Measurements from ENCODE around the gene ALG12.

ALG12 gene

DNA sequence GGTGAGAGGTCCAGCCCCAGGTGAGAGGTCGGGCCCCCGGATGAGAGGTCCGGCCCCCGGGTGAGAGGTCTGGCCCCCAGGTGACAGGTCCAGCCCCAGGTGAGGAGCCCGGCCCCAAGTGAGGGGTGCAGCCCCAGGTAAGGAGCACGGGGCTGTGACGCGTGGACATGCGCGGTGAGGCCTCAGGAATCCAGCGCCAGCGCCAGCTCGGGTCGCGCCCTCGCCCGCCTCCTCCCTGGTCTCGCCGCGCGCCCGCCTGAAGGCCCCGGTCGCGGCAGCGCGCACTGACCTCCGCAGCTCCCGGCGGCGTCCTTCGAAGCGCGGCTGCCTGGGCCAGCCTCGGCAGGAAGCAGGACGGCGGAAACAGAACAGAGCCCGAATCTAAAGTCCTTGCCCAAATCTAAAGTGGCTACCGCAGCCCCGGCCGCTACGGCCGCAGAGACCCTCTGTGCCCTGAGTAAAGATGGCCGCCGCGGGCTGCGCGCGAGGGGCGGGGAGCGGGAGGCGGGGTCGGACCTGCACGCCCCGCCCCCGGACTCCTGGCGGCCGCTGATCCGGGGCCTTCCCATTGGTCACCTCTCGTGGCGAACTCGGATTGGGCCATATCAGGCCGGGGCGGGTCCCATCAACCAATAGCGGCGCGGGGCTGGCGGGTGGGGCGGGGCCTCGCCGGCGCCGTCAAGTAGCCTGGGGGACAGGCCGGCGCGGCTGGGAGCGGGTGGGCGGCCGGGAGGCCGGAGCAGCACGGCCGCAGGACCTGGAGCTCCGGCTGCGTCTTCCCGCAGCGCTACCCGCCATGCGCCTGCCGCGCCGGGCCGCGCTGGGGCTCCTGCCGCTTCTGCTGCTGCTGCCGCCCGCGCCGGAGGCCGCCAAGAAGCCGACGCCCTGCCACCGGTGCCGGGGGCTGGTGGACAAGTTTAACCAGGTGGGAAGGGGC is at the start of gene ALG12, which contains the start of gene CRELD2:
ALG12 (minus strand) TSS at position 465 of the 937 bp plus-strand sequence. CDS start 4,673 bp downstream, outside the sequence.
CRELD2 (plus strand) TSS at position 661 of the 937 bp plus-strand sequence; CDS start at position 797, 136 bp downstream.
- DNase-seq, result peak; percentile 98

DNA sequence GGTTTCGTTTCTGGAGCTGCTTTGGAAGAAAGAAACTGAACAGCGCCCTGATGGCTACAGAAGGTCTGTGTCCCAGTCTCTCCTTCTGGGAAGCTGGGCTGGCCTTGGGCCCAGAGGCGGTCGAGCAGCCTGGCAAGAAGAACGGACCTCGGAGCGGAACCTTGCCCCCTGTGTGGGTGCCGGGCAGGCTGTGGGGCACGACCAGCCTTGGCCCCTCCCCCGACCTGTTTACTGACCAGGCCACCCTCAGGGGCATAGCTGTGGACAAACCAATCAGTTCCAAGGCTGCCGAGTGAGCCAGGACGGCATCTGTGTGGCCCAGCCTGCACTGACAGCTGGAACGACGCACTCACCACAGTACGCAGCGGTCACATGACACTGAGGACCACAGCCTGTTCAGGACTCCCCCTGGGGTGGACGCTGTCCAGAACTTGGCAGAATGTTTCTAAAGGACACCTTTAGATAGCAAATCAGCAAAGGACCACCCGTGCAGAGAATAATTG is 49.5 kb upstream of the ALG12 start:
- DNase-seq, result no peak

DNA sequence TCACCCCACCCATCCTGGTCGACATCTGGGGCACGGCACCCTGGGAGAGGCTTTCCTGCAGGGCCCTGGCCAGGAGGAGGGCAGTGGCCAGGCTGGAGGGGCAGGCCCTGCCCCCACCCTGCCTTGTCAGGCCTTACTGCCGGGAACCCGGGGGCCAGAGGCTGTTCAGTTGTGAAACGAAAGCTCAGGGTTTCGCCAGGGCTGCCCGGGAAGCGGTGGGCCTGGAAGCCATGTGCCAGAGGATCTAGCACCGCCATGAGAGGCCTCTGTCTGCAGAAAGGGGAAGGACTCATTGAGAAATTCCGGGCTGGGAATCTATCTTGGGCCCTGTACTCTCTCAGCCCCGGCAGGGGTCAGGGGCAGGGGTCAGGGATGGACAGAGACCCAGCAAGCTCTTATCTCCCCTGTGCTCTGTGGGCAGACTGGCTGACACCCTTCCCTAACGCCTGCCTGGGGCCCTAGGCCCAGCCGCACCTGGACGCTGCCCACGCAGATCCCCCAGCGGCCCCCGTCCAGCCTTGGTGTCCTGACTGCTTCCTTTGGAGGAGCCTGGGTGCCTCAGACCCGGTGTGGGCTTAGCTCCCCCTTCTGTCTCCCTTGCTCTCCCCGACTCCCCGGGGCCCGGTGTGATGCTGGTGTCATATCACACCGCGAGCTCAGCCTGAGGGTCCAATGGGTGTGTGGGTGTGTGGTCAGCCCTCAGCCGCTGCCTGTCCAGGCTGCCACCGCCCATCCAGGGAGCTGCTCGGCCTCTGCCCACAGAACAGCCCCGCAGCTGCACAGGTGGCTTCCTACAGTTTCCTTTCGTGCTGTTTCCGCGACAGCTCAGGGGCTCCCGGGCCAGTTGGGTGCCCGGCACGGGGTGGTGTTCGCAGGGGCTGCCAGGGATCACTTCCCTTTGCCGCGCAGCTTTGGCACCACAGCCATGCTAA is 48.8 kb upstream of the ALG12 start:
- DNase-seq, result peak; percentile 63

DNA sequence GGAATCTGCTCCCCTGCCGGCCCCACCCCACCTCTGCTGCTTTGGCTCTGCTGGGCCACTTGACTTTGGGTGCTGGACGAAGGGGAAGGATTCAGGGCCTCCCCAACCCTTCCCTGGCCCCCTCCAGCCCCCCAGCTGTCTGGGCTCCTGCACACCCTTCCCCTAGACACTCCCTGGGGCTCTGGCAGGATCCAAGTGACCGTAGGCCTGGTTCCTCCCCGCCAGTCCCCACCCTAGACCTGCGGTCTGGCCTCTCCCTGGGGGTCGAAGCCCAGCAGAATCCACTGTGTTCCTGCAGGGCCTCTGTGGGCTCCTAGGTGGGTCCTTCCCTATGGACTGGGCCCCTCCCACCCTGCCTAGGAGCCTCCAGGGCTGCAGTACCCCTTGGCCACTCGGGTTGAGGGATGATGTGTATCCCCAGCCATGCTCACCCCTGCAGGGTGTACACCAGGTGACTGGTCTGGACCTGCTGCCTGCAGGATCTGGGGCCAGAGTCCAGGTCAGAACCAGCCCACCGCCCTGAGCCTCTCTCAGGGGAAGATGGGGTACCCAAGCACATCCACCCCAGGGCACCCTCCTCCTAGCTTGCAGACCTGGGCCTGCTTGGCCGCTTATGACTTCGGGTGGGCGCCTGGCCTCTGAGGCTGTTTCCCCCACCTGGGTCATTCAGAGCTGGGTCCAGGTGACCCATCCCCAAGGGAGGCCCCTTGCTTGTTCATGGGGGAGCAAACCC is 48.0 kb upstream of the ALG12 start:
- no peak for DNase-seq

DNA sequence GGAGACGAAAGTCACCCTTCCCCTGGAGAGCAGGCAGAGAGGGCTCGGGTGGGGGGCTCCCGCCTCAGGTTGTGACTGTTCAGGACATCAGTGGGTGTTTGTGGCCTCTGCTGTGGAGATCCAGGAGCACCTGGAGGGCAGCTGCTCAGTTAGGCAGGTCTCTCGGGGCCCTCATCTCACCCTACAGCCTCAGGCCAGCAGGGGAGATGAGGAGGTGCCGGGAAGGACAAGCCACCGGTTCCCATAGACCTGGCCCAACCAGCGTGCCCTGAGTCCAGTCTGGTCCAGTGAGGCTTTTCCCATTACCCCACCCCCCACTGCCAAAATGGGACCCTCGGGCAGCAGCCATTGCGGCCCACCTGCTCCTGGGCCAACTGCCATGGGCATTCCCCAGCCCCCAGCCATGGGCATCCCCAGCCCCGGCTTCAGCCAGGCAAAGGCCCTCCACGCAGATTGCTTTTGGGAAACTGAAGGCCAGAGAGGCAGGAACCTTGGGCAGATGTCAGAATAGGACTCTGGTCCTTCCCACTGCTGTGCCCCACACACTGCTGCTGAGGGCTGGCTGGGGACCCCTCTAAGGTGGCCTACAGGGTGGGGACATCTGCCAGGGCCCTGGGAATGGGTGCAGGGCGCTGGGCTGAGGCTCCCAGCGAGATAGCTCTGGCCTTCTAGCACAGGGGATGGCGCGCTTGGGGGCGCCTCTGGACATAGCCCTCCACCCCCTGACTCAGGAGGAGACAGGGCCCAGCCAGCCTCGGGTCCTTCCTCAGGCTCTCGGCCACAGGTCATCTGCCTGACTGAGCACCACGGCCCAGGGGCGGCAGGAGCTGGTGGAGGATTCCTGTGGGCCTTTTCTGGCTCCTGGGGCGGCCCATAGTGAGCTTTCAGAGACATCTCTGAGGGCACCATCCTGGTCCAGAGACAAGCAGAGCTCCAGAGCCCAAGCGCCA is 47.1 kb upstream of the ALG12 start:
- no peak for DNase-seq

DNA sequence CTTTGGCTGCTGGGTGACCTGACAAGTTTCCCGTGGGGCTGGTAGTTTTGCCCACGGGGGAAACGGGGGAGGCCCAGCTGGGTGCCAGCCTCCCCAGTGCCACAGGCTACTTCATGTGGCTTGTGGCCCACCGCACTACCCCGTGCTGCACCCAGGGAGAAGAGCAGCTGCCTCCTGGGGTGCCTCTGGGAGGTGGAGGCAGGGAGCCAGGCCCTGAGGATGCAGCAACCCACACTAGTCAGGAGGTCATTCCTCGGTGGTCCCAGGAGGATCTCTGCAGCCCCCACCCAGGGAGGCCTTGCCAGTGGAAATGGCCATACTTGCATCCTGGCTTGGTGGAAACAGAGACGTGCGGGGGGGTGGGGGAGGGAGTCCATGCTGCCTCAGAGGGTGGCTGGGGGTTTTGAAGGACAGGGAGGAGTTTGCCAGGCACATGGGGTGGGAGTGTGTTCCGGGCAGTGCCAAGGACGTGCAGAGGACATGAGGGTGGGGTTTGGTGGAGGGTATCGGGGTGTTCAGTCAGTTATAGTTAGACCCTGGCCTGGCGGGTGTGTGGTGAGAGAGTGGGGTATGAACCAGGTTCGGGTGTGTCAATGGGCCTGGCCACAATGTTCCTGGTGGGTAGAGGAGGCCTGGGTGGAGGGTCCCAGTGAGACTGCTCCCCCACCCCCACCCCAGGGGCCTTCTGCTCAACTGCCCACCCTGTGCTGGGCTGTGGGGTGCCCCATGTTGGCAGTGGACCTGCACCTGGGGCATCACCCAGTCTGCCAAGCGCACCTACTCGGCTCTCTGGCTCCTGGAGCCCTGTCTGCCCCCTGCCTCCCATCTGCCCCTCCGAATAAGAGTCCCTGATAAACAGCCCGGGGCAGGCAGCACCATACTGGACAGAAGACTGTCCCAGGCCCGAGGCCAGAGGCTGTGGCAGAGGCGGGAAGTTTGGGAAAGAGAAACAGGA is 46.2 kb upstream of the ALG12 start:
- DNase-seq, result no peak

DNA sequence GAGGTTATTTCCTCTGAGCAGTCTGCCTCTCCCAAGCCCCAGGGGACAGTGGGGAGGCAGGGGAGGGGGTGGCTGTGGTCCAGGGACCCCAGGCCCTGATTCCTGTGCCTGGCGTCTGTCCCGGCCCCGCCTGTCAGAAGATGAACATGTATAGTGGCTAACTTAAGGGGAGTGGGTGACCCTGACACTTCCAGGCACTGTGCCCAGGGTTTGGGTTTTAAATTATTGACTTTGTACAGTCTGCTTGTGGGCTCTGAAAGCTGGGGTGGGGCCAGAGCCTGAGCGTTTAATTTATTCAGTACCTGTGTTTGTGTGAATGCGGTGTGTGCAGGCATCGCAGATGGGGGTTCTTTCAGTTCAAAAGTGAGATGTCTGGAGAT is 45.4 kb upstream of the ALG12 start:
- no peak for DNase-seq

DNA sequence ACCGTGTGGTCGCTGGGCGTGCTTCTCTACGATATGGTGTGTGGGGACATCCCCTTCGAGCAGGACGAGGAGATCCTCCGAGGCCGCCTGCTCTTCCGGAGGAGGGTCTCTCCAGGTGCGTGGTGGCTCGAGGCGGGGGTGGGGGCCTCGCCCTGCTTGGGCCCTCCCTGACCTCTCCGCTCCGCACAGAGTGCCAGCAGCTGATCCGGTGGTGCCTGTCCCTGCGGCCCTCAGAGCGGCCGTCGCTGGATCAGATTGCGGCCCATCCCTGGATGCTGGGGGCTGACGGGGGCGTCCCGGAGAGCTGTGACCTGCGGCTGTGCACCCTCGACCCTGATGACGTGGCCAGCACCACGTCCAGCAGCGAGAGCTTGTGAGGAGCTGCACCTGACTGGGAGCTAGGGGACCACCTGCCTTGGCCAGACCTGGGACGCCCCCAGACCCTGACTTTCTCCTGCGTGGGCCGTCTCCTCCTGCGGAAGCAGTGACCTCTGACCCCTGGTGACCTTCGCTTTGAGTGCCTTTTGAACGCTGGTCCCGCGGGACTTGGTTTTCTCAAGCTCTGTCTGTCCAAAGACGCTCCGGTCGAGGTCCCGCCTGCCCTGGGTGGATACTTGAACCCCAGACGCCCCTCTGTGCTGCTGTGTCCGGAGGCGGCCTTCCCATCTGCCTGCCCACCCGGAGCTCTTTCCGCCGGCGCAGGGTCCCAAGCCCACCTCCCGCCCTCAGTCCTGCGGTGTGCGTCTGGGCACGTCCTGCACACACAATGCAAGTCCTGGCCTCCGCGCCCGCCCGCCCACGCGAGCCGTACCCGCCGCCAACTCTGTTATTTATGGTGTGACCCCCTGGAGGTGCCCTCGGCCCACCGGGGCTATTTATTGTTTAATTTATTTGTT is 44.8 kb upstream of the ALG12 start:
- DNase-seq, result no peak

DNA sequence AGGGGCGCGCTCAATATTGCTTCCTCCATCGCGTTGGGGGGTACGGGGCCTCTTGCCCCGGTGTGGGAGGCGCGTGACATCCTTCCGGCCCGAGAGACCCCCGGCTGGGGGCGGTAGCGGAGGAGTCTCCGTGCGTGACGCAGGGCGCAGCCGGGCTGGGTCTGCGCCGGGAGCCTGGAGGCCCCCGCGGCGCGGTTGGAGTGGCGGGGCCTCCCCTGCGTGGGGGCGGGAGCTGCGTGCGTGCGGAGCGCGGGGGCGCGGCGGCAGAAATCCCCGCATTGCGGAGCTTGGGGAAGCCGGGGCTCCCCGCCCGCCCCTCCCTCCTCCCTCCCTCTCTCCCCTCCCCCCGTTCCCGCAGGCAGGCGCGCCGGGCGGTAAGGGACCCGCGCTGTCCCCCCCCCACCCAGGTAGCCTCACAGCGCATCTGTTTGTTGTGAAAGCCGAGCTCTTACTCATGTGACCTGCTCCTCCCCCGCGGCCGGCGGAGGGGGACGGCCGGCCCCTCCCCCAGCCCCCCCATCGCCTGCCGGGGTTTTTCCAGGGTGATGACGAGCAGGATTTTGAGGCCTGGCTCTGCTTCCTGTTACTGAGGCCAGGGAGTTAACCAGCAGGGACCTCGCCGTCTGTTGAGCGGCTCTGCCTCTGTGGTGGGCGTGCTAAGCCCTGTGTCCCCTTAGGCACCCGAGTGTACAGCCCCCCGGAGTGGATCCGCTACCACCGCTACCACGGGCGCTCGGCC is 43.9 kb upstream of the ALG12 start:
- DNase-seq, result peak; percentile 80

DNA sequence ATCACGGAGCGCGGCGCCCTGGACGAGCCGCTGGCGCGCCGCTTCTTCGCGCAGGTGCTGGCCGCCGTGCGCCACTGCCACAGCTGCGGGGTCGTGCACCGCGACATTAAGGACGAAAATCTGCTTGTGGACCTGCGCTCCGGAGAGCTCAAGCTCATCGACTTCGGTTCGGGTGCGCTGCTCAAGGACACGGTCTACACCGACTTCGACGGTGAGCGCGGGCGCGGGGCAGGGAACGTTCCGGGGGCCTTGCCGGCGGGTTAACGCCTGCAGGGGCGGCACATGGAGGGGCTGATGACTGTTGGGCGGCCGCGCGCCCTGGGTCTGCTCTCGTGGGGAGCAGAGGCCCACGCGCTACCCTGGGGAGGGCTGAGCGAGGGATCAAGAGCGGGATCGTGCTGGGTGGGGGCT is 43.4 kb upstream of the ALG12 start:
- no peak for DNase-seq

DNA sequence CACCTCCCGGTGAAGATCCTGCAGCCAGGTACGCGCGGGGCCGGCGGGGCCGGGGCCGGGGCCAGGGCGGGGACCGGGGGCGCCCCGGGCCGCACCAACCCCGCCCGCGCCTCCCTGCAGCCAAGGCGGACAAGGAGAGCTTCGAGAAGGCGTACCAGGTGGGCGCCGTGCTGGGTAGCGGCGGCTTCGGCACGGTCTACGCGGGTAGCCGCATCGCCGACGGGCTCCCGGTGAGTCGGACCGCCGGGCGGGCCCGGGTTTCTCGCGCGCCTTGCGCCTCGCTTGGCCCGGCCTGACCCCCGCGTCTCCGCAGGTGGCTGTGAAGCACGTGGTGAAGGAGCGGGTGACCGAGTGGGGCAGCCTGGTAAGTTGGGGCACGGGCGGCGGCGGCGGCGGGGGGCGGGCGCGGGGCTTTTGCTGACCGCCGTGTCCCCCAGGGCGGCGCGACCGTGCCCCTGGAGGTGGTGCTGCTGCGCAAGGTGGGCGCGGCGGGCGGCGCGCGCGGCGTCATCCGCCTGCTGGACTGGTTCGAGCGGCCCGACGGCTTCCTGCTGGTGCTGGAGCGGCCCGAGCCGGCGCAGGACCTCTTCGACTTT is 42.9 kb upstream of the ALG12 start:
- DNase-seq, result peak; percentile 60

DNA sequence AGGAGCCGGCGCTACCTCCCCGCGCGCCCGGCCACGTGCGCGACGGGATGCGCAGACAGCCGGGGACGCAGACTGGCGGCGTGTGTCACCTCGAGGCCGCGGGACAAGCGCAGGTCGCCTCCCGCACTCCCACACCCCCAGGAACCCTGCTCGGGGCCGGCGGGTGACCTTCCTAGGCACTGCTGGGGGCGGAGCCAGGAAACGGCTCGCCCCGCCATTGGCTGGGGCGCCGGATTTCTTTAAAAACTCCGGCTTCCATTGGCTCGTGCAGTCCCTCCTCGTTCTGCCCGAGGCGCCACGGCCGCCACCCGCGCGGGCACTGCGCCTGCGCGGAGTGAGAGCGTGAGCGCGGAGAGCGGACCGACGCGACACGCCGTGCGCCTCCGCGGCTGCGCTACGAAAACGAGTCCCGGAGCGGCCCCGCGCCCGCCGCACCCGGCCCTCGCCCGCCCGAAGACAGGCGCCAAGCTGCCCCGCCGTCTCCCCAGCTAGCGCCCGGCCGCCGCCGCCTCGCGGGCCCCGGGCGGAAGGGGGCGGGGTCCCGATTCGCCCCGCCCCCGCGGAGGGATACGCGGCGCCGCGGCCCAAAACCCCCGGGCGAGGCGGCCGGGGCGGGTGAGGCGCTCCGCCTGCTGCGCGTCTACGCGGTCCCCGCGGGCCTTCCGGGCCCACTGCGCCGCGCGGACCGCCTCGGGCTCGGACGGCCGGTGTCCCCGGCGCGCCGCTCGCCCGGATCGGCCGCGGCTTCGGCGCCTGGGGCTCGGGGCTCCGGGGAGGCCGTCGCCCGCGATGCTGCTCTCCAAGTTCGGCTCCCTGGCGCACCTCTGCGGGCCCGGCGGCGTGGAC is 42.1 kb upstream of the ALG12 start, which contains the start of gene PIM3:
PIM3 (plus strand) TSS at position 614 of the 846 bp plus-strand sequence; CDS start at position 790, 176 bp downstream.
- DNase-seq, result peak; percentile 98

DNA sequence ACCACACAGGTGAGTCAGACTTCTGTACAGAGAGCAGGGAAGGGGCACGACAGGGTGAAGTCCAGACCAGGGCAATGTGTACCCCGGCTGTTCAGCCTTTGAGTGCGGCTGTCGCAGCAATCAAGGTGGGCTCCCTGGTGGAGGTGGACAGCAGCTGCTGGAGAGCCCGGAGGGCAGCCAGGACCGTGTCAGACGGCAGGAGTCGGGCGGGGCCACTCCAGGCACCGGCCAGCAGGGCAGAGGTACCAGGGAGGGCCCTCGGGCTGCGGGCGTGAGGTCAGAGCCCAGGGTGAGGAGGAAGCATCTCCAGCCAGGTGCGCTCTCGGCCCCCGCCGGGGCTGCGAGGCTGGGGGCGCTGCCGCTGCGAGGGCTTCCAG is 41.5 kb upstream of the ALG12 start:
- DNase-seq, result no peak

DNA sequence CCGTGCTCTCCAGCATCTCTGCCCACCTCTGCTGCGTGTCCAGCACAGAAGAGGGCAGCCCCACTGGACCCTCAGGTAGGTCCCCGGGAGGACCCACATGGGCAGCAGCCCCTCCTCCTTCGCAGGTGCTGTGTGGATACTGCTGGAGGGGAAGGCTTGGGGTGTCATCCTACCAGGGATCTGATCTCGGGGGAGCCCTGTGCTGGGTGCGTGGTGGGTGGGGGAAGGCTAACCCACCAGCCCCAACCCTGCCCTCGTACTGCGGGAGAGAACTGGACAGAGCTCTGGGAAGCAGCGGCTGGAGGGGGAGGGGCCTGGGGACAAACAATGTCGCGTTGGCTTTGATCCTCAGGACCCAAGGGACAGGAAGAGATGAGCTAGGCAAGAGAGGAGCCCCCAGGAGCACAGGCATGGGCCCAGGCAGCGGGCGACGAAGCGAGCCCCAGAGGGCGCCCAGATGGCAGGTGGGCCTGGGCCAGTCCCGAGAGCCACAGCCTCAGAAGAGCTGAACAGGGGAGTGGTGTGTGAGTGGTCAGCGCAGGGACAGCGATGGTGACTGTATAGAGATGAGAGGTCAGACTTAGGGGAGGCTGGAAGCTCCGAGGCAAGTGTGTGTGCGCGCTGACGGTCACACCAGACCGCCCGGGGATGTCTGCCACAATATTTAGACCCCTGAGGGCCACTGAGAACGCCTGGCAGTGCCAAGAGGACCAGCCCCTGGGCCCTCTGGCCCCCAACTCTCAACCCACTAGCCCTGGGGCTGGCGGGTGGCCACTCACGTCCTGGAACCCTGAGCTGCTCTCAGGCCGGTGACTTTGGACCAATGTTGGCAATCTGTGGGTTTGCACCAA is 40.9 kb upstream of the ALG12 start:
- no peak for DNase-seq

DNA sequence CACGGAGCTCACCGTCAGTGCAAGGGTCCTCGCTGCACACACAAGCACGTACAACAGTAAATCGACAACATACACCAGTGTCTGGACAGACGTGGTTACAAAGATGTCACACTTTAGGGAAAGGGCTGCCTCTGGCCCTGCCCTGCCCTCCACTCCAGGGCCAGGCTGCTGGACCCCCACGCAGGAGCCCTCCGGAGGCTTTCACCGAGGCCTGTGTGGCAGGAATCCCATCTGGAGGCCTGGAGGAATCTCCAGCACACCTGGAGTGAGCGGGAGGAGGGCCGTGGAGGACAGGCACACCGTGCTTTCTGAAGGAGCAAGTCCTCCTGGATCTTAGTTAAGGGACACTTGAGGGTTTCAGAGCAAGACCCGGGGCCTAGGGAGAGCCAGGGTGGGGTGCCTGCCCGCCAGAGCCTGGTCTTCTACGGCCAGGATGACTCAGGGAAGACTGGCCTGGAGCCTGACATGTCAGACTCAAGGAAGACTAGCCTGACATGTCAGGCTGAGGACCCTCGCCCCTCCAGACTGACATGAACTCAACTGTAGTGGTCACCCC is 40.2 kb upstream of the ALG12 start:
- no peak for DNase-seq
